Measurements from ENCODE around the gene FAM186B.
A peak's percentile ranks its signal among the peaks of the same experiment; 100 is the strongest.
"Not testable (repeated sequence)": the region's sequence is repeated elsewhere in the genome, so short reads cannot be mapped to it uniquely, and the experiment has no call there.

The FAM186B gene

GRCh38 chr12:49605539-49605938 is at the start of gene FAM186B:
TSS of gene FAM186B (minus strand) at chr12:49605639. CDS start at chr12:49605477, 162 bp downstream.
- not testable (repeated sequence) for DNase-seq

GRCh38 chr12:49654715-49655114 is 49.3 kb upstream of the FAM186B start:
- no peak for DNase-seq

GRCh38 chr12:49652921-49653520 is 47.6 kb upstream of the FAM186B start:
- no peak for DNase-seq

- peak; percentile 0 for DNase-seq
Observed at GRCh38 chr12:49651855-49652254, 46.4 kb upstream of the FAM186B start.

GRCh38 chr12:49649892-49650291 is 44.5 kb upstream of the FAM186B start:
- no peak for DNase-seq

GRCh38 chr12:49649445-49649844 is 44.0 kb upstream of the FAM186B start:
- DNase-seq: no peak

- DNase-seq: no peak
Observed at GRCh38 chr12:49648712-49649003, 43.2 kb upstream of the FAM186B start.

- DNase-seq: no peak
Observed at GRCh38 chr12:49647827-49648711, 42.6 kb upstream of the FAM186B start.

- no peak for DNase-seq
Observed at GRCh38 chr12:49646871-49647654, 41.6 kb upstream of the FAM186B start.

- DNase-seq: no peak
Observed at GRCh38 chr12:49646331-49646830, 40.9 kb upstream of the FAM186B start.

GRCh38 chr12:49645146-49646039 is 40.0 kb upstream of the FAM186B start:
- DNase-seq: no peak

- peak; percentile 57 for DNase-seq
Observed at GRCh38 chr12:49644620-49644994, 39.2 kb upstream of the FAM186B start.

- DNase-seq: no peak
Observed at GRCh38 chr12:49643961-49644619, 38.7 kb upstream of the FAM186B start.

GRCh38 chr12:49643135-49643534 is 37.7 kb upstream of the FAM186B start:
- DNase-seq: no peak

GRCh38 chr12:49642370-49642802 is 36.9 kb upstream of the FAM186B start:
- no peak for DNase-seq

GRCh38 chr12:49641748-49642369 is 36.4 kb upstream of the FAM186B start:
- no peak for DNase-seq

- DNase-seq: peak; percentile 40
Observed at GRCh38 chr12:49636979-49637755, 31.7 kb upstream of the FAM186B start.

- DNase-seq: no peak
Observed at GRCh38 chr12:49636574-49636973, 31.1 kb upstream of the FAM186B start.

- no peak for DNase-seq
Observed at GRCh38 chr12:49635656-49636055, 30.2 kb upstream of the FAM186B start.

GRCh38 chr12:49635036-49635435 is 29.6 kb upstream of the FAM186B start:
- no peak for DNase-seq

Data from NCI-H1694 (cell line).